EL (cell line): ENCODE measurements around the gene BRIP1.
"Not testable (repeated sequence)": the region's sequence is repeated elsewhere in the genome, so short reads cannot be mapped to it uniquely, and the experiment has no call there.

Experiments
- DNase-seq: peaks from one replicate; pipeline ENCODE4 v3.0.0-alpha.2; 2016

BRIP1 gene

DNA sequence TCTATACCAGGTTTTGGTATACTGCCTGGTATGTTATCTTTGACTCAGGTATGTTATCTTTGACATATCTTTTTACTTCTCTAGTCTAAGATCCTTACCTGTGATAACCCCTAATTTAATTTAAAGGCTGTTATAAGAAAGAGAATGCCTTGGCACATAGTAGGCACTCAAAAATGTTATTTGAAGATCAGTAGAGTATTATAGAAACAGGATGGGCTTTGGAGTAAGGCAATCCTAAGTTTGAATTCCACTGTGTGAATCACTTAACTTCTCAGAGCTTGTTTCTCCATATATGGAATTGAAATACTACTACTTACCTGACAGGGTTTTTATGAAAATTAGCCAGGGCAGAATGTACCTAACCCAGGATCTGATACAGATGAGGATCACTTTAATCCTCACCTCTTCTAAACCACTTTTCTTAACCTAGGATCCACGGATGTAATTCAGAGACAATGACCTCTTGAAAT is 1.2 kb downstream of the BRIP1 start:
- peak; percentile 56 for DNase-seq

DNA sequence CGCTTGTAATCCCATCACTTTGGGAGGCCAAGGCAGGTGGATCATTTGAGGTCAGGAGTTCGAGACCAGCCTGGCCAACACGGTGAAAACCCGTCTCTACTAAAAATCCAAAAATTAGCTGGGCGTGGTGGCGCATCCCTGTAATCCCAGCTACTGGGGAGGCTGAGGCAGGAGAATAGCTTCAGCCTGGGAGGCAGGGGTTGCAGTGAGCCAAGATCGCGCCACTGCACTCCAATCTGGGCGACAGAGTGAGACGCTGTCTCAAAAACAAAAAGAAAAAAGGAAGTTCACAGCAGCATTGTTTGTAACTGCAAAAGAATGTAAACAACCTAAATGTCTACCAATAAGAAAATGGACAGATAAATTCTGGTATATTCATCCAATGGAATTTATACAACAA is 2.9 kb downstream of the BRIP1 start:
- not testable (repeated sequence) for DNase-seq

DNA sequence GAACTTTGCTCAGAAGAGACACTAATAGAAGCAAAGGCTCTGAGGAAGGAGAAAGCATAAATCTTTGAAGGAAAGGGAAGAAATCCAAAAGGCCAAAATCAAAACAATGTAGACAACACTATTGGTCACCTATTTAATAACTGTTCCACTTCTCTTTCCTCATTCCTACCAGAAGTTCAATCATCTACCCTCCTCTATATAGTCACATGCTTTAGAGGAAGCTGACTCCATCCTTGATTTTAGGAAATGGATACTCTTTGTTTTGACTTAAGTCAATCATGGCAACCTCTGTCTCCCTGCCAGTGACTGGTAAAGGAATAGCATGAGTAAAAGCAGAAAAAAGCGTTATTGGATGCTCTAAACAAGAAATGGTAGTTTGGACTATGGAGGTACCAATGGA is 7.3 kb downstream of the BRIP1 start:
- DNase-seq, result no peak

DNA sequence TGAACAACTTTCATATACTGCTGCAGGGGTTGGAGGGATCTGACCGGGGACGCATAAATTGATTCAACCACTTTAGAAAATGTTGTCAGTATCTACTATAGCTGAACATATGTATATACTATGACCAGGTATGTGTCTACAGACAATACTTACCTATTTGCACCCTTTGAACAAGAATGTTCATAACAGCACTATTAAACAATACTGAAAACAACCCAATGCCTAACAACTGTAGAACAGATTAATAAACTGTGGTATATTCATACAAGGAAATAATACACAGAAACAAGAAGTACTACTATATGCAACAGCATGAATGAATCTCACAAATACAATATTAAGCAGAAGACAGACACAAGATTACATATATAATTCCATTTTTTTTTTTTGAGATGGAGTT is 10.5 kb downstream of the BRIP1 start:
- no peak for DNase-seq

DNA sequence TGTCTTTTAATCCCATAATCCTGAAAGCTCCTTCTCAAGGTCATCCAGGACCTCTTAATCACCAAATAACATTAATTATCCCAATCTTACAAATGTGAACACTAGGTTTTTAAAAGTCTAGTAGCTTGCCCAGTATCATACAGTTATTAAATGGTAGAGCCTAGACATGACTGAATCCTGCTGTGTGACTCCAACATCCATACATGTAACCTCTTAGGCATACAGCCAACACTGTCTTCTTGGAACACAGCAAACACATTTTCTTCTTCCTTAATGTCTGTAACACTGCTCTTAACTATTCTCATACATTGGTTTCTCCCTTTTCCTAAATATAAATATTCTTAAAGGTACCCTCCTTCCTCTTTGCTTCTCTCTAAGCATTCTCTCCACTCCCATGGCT is 13.7 kb downstream of the BRIP1 start:
- peak; percentile 9 for DNase-seq

DNA sequence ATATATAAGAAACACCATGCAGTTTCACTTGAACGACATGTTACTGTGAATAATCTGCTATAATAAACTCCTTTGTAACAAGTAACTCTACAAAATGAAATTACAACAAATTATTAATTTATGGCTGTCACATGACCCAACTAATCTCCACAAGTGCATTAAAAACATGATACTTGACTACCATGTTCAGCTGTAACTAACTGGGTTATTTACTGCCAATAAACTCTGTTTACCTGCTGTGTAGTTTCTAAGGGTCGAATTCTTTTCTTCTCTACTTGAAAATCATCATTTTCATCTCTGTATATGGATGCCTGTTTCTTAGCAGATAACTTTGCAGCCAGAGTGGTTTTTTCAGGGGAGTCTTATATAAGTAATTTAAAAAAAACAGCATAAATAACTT is 14.4 kb downstream of the BRIP1 start:
- no peak for DNase-seq

DNA sequence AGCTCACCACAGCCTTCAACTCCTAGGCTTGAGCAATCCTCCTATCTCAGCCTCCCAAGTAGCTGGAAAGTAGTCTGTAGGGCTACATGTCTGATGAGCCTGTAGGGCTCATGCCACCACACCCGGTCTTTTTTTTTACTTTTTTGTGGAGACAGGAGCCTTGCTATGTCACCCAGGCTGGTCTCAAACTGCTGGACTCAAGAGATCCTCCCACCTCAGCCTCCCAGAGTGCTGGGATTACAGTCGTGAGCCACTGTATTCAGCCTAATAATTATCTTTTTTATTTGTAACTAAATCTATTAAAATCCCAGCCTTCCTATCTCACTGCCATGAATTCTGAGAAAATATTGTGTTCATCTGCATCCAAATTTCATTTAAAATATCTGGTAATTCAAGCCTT is 15.1 kb downstream of the BRIP1 start:
- DNase-seq, result no peak

DNA sequence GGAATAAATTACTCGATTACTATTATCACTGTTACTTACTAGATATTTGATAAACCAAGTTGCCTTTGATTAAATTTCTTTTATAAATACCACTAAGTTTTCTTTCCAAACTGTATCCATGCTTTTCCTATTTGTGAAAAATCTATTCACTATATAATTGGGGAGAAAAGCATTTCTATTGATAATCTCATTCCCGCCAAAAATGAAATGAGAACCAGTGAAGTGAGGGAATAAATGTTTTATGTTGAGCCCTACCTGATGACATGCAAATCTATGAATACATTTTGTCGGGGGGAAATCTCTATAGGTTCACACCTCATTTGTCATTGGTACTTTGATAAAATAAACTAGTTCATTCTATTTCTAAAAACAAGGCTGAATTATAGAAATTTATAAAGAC is 15.7 kb downstream of the BRIP1 start:
- DNase-seq, result no peak

DNA sequence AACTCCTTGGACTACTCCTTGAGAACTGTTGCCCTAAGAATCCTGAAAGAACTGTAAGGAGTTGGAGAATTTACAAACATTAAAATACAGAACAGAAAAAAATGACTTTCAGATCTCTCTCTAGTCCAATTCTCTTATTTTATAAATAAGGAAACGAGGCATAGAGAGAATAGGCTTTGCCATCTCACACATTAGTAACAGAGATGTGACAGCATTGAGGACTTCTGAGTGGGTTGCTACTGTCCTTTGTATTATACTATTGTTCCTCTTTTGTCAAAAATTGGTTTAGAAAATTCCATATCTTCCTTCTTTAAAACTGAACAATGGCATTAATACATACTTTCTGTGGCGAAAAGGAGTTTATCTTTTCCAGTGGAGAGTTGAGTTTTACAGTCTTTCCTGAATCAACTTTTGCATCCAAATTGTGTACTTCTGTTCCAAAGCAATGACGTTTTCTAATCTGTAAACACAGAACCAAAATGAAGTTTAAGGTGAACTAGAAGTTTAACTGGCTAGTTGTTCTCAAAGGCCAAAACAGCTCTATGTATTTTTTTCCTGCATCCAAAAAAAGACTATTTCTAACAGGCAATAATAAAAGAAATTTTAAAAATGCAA is 16.5 kb downstream of the BRIP1 start:
- no peak for DNase-seq

DNA sequence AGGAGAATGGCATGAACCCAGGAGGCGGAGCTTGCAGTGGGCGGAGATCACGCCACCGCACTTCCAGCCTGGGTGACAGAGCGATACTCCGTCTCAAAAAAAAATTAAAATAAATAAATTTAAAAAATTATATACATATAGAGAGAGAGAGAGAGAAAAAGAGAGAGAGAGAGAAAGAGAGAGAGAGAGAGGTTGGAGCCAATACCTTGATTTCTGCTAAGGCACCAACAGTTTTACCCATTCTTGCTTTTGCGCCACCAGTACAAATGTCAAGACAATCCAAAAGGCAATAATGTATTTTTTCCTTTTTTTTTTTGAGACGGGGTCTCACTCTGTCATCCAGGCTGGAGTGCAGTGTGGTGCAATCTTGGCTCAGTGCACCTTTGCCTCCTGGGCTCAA is 17.2 kb downstream of the BRIP1 start:
- DNase-seq, result no peak

DNA sequence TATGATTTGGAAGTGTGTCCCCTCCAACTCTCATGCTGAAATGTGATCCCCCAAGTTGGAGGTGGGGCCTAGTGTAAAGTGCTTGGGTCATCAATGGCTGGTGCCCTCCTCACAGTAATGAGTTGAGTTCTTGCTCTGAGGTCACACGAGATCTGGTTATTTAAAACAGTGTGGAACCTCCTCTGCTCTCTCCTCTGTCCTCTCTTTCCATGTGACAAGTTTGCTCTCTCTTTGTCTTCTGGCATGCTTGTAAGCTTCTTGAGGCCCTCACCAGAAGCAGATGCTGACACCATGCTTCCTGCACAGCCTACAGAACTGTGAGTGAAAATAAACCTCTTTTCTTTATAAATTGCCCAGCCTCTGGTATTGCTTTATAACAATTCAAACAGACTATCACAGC is 19.9 kb downstream of the BRIP1 start:
- DNase-seq, result no peak

DNA sequence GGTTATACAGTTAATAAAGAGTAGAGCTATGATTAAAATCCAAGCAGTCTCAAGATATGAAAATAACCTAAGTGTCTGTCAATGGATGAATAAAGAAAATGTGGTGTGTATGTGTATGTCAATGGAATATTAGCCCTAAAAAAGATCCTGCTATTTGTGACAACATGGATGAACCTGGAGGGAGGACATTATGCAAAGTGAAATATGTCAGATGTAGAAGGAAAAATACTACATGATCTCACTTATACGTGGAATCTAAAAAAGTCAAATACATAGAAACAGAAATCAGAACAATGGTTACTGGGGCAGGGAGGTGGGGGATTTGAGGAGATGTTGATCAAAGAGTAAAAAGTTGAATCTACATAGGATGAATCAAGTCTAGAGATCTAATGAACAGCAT is 20.4 kb downstream of the BRIP1 start:
- DNase-seq, result no peak

DNA sequence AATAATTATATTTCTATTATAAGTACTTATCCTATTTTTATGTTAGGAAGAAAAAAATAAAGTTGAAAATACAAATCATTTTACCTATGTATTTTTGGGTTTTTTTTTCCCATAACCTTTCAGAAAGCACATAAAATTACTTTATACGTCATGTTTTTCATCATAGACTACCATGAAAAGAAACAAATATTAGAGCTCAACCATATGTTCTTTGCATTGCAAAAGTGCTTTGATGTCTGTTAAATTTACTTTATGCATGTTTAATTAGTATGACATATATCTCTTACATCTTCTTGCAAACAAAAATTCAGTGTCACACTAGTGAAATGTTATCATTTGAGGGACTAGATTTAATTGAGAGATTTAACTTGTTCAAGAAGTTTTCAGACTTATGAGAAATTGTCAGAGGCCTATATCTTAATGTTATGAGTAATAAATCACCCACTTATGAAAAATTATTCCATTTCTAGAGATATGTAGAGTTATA is 24.0 kb downstream of the BRIP1 start:
- no peak for DNase-seq

DNA sequence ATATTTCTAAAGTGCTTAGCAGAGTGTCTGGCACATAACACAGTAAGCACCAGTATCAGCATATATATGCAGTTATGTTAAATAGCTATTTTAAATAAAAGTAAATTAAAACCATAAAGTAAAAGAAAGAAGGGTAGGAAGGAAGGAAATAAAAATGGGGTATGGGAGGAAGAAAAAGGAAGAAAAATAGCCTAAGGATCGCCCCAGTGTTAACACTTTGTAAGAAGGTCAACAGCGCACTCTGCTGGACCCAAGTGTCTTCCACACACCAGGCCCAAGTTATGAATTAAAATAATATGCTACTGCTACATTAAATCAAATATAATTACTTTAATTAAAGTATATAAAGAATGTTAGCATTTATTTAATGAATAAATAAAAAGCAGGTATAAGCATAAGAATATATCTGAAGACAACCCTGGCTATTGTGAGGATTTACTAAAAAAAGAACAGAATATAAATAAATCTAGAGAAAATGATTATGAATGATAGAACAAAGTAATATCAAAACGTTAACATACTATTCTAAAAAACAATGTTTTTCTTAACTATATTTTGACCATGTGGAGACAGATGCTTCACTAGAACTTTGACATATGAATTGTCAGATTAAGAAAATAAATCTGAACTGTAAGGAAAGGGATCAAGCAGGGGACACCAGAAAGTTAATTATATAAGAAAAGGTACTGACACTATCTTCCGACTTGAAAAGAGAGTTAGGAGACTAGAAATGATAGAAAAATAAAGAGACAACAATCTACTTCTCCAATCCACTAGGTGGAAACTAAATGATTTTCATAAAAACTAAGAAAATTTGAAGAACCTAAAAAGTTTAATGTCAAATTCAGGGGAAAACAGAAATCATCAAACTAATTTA is 25.9 kb downstream of the BRIP1 start:
- peak; percentile 73 for DNase-seq

DNA sequence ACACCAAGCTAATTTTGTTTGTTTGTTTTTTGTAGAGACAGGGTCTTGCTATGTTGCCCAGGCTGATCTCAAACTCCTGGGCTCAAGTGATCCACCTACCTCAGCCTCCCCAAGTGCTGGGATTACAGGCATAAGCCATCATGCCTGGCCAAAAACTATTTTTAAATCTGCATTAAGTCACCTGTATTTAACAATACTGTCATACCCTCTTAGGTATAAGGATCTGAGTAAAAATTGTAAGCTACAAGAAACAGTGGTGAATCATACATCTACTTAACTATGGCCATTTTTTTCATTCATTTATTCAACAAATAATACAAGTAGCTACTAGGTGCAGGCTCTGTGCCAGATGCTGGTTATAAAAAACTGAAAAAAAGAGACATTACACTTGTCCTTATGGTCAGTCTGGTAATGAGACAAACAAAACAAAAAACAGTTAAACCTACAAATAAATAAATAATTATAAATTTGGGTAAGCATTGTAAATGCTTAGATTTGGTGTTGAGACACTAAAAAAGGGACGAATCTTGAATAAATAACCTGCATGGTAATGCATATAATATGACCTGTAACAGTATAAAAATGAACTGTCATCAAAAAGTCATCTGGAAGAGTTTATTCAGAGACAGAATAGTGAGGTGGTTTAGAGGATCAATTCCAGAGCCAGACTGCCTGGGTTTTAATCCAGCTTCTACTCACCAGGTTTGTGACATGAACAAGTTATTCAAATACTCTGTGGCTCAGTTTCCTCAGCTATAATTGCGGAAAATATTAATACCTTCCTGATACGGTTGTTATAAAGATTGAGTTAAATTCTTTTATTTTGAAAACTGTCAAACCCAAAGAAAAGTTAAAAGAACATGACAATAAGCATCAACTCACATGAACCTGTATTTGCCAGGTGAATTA is 26.8 kb downstream of the BRIP1 start:
- DNase-seq, result no peak

DNA sequence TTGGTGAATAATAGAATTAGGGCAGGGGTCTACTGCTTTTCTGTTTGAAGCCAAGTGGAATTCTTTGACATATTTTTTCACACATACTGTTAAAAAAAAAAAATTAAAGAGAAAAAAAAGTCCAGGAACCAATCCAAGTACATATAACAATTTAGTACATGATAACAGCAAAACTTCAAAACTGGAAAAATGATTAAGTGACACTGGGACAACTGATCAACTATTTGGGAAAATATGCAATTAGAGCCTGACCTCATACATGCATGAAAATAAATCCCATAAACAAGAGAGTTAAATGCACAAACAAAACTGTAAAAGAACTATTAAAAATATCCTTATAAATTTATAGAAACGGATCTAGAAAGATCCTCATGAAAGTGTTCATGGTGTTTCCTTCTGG is 27.7 kb downstream of the BRIP1 start:
- no peak for DNase-seq

DNA sequence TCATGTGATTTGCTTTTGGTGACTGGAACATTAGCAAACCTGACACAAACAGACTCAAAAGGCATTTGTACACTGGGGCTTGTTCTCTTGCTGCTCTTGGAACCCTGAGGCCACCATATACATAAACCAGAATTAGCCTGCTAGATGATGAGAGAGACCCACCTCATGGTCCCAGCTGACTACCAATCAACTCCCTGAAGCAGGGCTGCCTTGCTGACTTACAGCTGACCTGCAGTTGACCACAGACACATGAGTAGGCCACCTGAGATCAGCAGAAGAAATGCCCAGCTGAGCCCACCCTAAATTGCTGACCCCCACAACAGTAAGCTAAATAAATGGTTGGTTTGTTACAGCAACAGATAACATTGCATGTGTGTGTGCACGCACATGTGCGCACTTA is 28.7 kb downstream of the BRIP1 start:
- DNase-seq, result peak; percentile 5

DNA sequence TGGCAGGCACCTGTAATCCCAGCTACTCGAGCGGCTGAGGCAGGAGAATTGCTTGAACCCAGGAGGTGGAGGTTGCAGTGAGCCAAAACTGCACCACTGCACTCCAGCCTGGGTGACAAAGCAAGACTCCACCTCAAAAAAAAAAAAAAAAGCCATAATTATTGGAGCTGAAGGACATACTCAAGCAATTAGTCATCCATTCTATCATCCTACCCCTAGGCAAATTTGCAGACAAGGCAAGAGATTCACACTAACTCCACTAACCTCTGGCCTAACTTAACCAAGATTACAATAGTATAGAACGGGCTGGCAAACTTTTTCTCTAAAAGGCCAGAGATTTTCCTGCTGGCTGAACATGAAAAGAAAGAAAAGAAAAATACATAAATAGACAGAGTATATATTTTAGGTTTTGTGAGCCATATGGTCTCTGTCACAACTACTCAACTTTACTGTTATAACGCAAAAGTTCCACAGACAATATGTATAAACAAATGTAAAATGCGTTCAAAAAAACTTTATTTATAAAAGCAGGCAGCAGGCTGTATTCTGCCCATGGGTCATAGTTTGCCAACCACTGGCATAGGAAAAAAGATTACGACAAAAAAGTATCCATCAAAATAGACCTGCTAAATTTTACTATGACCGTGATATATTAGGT is 29.7 kb downstream of the BRIP1 start:
- DNase-seq, result peak; percentile 93

DNA sequence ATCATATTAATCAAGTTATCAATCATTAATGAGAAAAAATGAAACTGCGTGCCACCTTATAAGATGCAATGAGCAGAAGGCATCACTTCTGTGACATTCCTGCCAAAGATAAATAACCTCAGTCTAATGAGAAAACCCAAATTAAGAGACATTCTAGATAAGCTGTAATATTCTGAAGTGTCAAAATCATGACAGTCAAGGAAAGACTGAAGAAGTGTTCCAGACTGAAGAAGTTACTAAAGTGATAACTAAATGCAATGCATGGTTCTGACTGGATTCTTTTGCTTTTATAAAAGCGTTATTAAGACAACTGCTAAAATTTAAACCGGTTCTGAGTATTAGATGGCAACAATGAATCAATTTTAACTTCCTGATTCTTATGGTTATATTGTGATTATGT is 30.9 kb downstream of the BRIP1 start:
- no peak for DNase-seq

DNA sequence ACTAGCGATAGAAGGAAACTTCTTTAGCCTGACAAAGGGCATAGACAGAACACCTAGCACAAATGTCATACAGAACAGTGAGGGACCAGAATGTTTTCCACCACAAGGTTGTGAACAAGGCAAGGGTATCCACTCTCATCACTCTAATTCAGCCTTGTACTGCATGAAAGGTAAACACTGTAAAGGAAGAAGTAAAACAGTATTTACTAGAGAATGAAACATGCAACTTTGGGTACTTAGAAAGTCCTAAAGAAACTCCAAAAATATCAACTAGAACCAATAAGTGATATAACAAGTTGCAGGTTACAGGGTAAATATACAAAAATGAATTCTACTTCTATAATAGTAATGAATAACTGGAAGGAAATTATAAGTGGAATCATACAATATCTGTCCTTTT is 32.2 kb downstream of the BRIP1 start:
- DNase-seq, result no peak

DNA sequence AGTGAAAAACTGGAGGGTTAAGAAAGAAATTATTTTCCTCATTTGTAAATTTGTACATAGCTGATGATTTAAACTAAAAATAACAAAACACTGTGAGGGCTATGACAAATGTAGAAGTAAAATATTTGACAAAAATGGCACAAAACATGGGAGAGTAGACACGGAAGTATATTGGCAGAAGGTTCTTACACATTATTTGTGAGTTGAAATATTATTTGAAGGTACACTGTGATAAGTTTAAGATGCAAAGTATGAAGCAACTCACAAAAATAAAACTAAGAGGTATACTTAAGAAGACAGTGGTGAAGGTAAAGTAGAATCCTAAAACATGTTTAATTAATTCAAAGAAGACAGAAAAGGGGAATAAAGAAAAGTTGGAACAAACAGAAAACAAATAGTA is 34.6 kb downstream of the BRIP1 start:
- no peak for DNase-seq

DNA sequence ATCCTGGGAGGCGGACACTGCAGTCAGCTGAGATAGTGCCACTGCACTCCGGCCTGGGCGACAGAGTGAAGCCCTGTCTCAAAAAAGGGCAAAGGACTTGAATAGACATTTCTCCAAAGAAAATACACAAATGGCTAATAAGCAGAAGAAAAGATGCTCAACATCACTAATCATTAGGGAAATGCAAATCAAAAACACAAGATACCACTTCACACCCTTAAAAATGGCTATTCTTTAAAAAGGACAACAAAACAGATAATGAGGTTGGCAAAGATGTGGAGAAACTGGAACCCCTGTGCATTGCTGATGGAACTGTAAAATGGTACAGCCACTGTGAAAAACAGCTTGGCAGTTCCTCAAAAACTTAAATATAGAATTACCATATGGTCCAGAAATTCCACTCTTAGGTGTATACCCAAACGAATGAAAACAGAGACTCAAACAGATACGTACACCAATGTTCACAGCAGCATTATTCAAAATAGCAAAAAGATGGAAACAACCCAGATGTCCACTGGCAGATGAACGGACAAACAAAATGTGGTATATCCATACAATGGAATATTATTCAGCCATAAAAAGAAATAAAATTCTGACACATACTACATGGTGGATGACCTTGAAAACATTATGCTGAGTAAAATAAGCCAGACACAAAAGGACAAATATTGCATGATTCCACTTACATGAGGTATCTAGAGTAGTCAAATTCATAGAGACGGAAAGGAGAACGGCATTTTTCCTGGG is 35.5 kb downstream of the BRIP1 start:
- DNase-seq, result no peak
